Measurements from ENCODE around the gene STRADA. TPM values are rescaled to one million over a fixed set of nuclear protein-coding genes. Genes with fewer than 3 reads are reported as not detected.

Gene STRADA
- total RNA-seq, 1 experiment from 2014 or later: 56.3 TPM

GRCh38 chr17:63718988-63719387 is 22.6 kb downstream of the STRADA start:
- Histone ChIP-seq H3K27me3 (replicated peaks; ENCODE audit: insufficient read depth, low read depth, low read length, poor library complexity) (no peaks in the 10 kb centered on the region), H3K4me3 (ENCODE audit: low read depth, low read length, poor library complexity, severe bottlenecking) (no peak overlapping the region), H3K9me3 (ENCODE audit: low read depth, low read length, poor library complexity, severe bottlenecking) (no peaks in the 10 kb centered on the region), H3K36me3 (ENCODE audit: insufficient read depth, low read length, poor library complexity, severe bottlenecking) (peaks cover 12% of the 10 kb centered on the region), H3K4me1 (ENCODE audit: insufficient read depth, low read length, poor library complexity, severe bottlenecking) (no peaks in the 10 kb centered on the region), H3K27ac (ENCODE audit: low read depth, low read length, poor library complexity, severe bottlenecking) (no peak overlapping the region)
- no TSS peak for BruUV-seq (replicated peaks)
- intact Hi-C loops (cut with micrococcal nuclease; ENCODE audit: unreplicated experiment): no loop called here
- no peak for TF ChIP-seq EZH2 (IDR thresholded peaks at IDR 0.05; ENCODE audit: borderline replicate concordance, low read depth, low read length, poor library complexity, severe bottlenecking)
- TF ChIP-seq, protein P1, sequence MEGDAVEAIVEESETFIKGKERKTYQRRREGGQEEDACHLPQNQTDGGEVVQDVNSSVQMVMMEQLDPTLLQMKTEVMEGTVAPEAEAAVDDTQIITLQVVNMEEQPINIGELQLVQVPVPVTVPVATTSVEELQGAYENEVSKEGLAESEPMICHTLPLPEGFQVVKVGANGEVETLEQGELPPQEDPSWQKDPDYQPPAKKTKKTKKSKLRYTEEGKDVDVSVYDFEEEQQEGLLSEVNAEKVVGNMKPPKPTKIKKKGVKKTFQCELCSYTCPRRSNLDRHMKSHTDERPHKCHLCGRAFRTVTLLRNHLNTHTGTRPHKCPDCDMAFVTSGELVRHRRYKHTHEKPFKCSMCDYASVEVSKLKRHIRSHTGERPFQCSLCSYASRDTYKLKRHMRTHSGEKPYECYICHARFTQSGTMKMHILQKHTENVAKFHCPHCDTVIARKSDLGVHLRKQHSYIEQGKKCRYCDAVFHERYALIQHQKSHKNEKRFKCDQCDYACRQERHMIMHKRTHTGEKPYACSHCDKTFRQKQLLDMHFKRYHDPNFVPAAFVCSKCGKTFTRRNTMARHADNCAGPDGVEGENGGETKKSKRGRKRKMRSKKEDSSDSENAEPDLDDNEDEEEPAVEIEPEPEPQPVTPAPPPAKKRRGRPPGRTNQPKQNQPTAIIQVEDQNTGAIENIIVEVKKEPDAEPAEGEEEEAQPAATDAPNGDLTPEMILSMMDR (conservative IDR thresholded peaks at IDR 0.05; ENCODE audit: low read depth, low read length): no peak
- POLR2A ChIA-PET (ENCODE audit: low non-redundant PET): interaction anchor here (0.6 kb wide), 1 partner anchor 13 kb away, joined by 3 read pairs; no protein-coding TSS in a partner anchor
- CTCF ChIA-PET: no interaction called here
- no peak for DNase-seq (ENCODE audit: low spot score)

GRCh38 chr17:63716426-63716825 is 25.2 kb downstream of the STRADA start:
- Histone ChIP-seq H3K36me3 (ENCODE audit: insufficient read depth, low read length, poor library complexity, severe bottlenecking) (peaks cover 10% of the 10 kb centered on the region), H3K4me1 (ENCODE audit: insufficient read depth, low read length, poor library complexity, severe bottlenecking) (no peaks in the 10 kb centered on the region), H3K27me3 (replicated peaks; ENCODE audit: insufficient read depth, low read depth, low read length, poor library complexity) (no peaks in the 10 kb centered on the region), H3K4me3 (ENCODE audit: low read depth, low read length, poor library complexity, severe bottlenecking) (no peak overlapping the region), H3K9me3 (ENCODE audit: low read depth, low read length, poor library complexity, severe bottlenecking) (no peaks in the 10 kb centered on the region), H3K27ac (ENCODE audit: low read depth, low read length, poor library complexity, severe bottlenecking) (no peak overlapping the region)
- POLR2A ChIA-PET (ENCODE audit: low non-redundant PET): interaction anchor here (0.6 to 0.7 kb wide), 2 partner anchors 15 to 213 kb away, joined by 12 to 15 read pairs; no protein-coding TSS in a partner anchor
- CTCF ChIA-PET: no interaction called here
- no peak for DNase-seq (ENCODE audit: low spot score)
- TF ChIP-seq, protein P1 (conservative IDR thresholded peaks at IDR 0.05; ENCODE audit: low read depth, low read length): no peak
- TF ChIP-seq EZH2 (IDR thresholded peaks at IDR 0.05; ENCODE audit: borderline replicate concordance, low read depth, low read length, poor library complexity, severe bottlenecking): no peak
- intact Hi-C loops (cut with micrococcal nuclease; ENCODE audit: unreplicated experiment): no loop called here
- no TSS peak for BruUV-seq (replicated peaks)

DNA sequence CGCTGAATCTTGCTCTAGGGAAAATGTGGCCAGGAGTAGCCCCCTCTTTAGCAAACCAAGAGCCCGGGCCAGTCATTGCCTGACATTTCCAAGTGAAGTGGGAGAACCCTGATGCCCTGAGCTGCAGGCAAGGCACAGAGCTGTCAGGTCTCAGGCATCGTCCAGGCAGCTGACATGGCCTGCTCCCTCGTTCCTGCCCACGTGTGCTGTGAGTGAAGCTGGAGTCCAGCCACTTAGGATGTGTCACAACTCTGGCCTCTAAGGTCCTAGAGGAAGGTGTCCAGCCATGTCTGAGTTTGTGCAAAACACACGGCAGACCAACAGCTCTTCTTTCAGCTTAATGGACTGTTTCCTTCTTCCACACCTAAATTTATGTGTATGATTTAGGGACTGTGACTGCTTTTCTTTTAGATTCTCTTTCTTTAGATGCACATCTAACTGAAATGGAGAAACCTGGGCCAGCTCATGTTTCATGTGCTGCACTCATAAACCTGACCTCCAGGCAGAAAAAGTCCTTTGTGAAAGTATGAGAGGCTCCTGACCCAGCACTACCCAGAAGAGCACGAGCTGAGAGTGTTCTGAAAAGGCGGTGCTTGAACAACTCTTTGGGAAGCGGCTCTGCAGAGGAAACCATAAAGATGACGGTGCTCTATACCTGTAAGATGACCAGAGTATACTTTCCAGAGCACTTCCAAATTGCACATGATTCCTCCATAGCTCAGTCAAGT is 26.9 kb downstream of the STRADA start:
- POLR2A ChIA-PET (ENCODE audit: low non-redundant PET): no interaction called here
- CTCF ChIA-PET: no interaction called here
- Histone ChIP-seq H3K9me3 (ENCODE audit: low read depth, low read length, poor library complexity, severe bottlenecking) (no peaks in the 10 kb centered on the region), H3K27ac (ENCODE audit: low read depth, low read length, poor library complexity, severe bottlenecking) (no peak overlapping the region), H3K4me1 (ENCODE audit: insufficient read depth, low read length, poor library complexity, severe bottlenecking) (no peaks in the 10 kb centered on the region), H3K36me3 (ENCODE audit: insufficient read depth, low read length, poor library complexity, severe bottlenecking) (peaks cover 22% of the 10 kb centered on the region), H3K27me3 (replicated peaks; ENCODE audit: insufficient read depth, low read depth, low read length, poor library complexity) (no peaks in the 10 kb centered on the region), H3K4me3 (ENCODE audit: low read depth, low read length, poor library complexity, severe bottlenecking) (no peak overlapping the region)
- TF ChIP-seq EZH2 (IDR thresholded peaks at IDR 0.05; ENCODE audit: borderline replicate concordance, low read depth, low read length, poor library complexity, severe bottlenecking): no peak
- TF ChIP-seq, protein P1 (conservative IDR thresholded peaks at IDR 0.05; ENCODE audit: low read depth, low read length): no peak
- BruUV-seq (replicated peaks): no TSS peak
- DNase-seq (ENCODE audit: low spot score): no peak
- intact Hi-C loops (cut with micrococcal nuclease; ENCODE audit: unreplicated experiment): no loop called here
